GM23338 (cell line): ENCODE data around the gene CRABP1. TPM values are rescaled to one million over a fixed set of nuclear protein-coding genes. Genes with fewer than 3 reads are reported as not detected.

ENCODE experiments used
- ATAC-seq: fragments of 200-7000 bp; cut with Tn5 transposase; 3 replicates; pipeline ENCODE4 v1.9.1; 2020
- DNase-seq: peaks from one replicate; pipeline ENCODE4 v3.0.0-alpha.2; 2015; ENCODE audit warnings: low spot score
- H2AFZ ChIP-seq: fragments of 200-600 bp; sonication (generic); 2 replicates; pipeline ENCODE4 v1.8.0; 2016; ENCODE audit warnings: antibody characterized with exemption, mild to moderate bottlenecking, moderate library complexity
- H3F3A ChIP-seq: fragments of 200-600 bp; sonication (generic); replicated peaks from 2 replicates; pipeline ENCODE4 v1.8.0; 2017; ENCODE audit warnings: antibody characterized with exemption, mixed run types, low read depth
- H3K27ac ChIP-seq: fragments of 200-600 bp; sonication (generic); 2 replicates; pipeline ENCODE4 v1.6.1; 2016; ENCODE audit warnings: low read depth
- H3K27me3 ChIP-seq: fragments of 200-600 bp; sonication (generic); 2 replicates; pipeline ENCODE4 v1.8.0; 2016; ENCODE audit warnings: mild to moderate bottlenecking, mixed run types, moderate library complexity; ENCODE audit not compliant: insufficient read depth
- H3K36me3 ChIP-seq: fragments of 200-600 bp; sonication (generic); 2 replicates; pipeline ENCODE4 v1.8.0; 2016; ENCODE audit warnings: mild to moderate bottlenecking; ENCODE audit not compliant: insufficient read depth
- H3K4me1 ChIP-seq: fragments of 200-600 bp; sonication (generic); 2 replicates; pipeline ENCODE4 v1.8.0; 2016; ENCODE audit warnings: mild to moderate bottlenecking, moderate library complexity; ENCODE audit not compliant: insufficient read depth
- H3K4me2 ChIP-seq: fragments of 200-600 bp; sonication (generic); 2 replicates; pipeline ENCODE4 v1.7.1; 2017; ENCODE audit warnings: mixed run types
- H3K4me3 ChIP-seq: fragments of 200-600 bp; sonication (generic); 2 replicates; pipeline ENCODE4 v1.6.1; 2016; ENCODE audit warnings: mixed run types
- H3K79me2 ChIP-seq: fragments of 200-600 bp; sonication (generic); replicated peaks from 2 replicates; pipeline ENCODE4 v1.8.0; 2017; ENCODE audit warnings: mild to moderate bottlenecking; ENCODE audit not compliant: insufficient read depth
- H3K9me2 ChIP-seq: fragments of 200-600 bp; sonication (generic); 2 replicates; pipeline ENCODE4 v1.8.0; 2017; ENCODE audit not compliant: insufficient read depth
- H4K20me1 ChIP-seq: fragments of 200-600 bp; sonication (generic); replicated peaks from 2 replicates; pipeline ENCODE4 v1.8.0; 2017; ENCODE audit warnings: mild to moderate bottlenecking; ENCODE audit not compliant: insufficient read depth
- H3K27ac Mint-ChIP-seq: 2 replicates; pipeline ENCODE4 v1.8.0; 2020; ENCODE audit warnings: inconsistent platforms, mild to moderate bottlenecking, moderate library complexity, mixed read lengths
- H3K27me3 Mint-ChIP-seq: 3 replicates; pipeline ENCODE4 v1.8.0; 2022; ENCODE audit warnings: low read depth, mild to moderate bottlenecking, moderate library complexity, mixed read lengths, inconsistent platforms; ENCODE audit not compliant: insufficient read depth, poor library complexity
- H3K36me3 Mint-ChIP-seq: 3 replicates; pipeline ENCODE4 v1.8.0; 2021; ENCODE audit warnings: low read depth, mild to moderate bottlenecking, inconsistent platforms, moderate library complexity, mixed read lengths
- H3K4me1 Mint-ChIP-seq: 3 replicates; pipeline ENCODE4 v1.8.0; 2020; ENCODE audit warnings: mild to moderate bottlenecking, inconsistent platforms, mixed read lengths
- H3K4me3 Mint-ChIP-seq: 3 replicates; pipeline ENCODE4 v1.8.0; 2021; ENCODE audit warnings: moderate library complexity, mild to moderate bottlenecking, inconsistent platforms, mixed read lengths
- H3K9me3 Mint-ChIP-seq: 3 replicates; pipeline ENCODE4 v1.8.0; 2020; ENCODE audit warnings: moderate library complexity, mild to moderate bottlenecking, inconsistent platforms, mixed read lengths
- CREB1 ChIP-seq: fragments of 250-450 bp; sonication (Bioruptor Pico); IDR thresholded peaks from 2 replicates; pipeline ENCODE4 v1.5.0; 2020; ENCODE audit warnings: low read depth, mild to moderate bottlenecking, moderate library complexity
- CTCF ChIP-seq, 2 experiments: fragments of 200-600 bp in 1 of 2; sonication (generic) in 1 of 2; conservative IDR thresholded peaks; 2 replicates each; pipeline versions ENCODE4 v1.5.1 to v1.6.1; 2016 to 2017; ENCODE audit warnings: antibody characterized with exemption in 2 of 2, low read depth in 2 of 2, mild to moderate bottlenecking in 2 of 2, moderate library complexity in 1 of 2
- EZH2 ChIP-seq: fragments of 200-600 bp; sonication (generic); IDR thresholded peaks from one replicate; pipeline ENCODE4 v1.8.0; 2017; ENCODE audit warnings: antibody characterized with exemption, mild to moderate bottlenecking, low read depth; ENCODE audit not compliant: unreplicated experiment
- EZH2phosphoT487 ChIP-seq: fragments of 200-600 bp; sonication (generic); IDR thresholded peaks from one replicate; pipeline ENCODE4 v1.8.1; 2018; ENCODE audit warnings: antibody characterized with exemption; ENCODE audit not compliant: unreplicated experiment
- JUNB ChIP-seq: IDR thresholded peaks from one replicate; pipeline ENCODE4 v1.6.1; 2016; ENCODE audit warnings: antibody characterized with exemption; ENCODE audit not compliant: unreplicated experiment
- NANOG ChIP-seq: IDR thresholded peaks from 2 replicates; pipeline ENCODE4 v1.6.1; 2016; ENCODE audit warnings: antibody characterized with exemption, borderline replicate concordance
- POLR2AphosphoS5 ChIP-seq: IDR thresholded peaks from 2 replicates; pipeline ENCODE4 v1.6.1; 2016; ENCODE audit warnings: antibody characterized with exemption, low read depth
- STAT1 ChIP-seq: IDR thresholded peaks from one replicate; pipeline ENCODE4 v1.6.1; 2016; ENCODE audit warnings: antibody characterized with exemption; ENCODE audit not compliant: unreplicated experiment
- ZNF114 ChIP-seq: fragments of 250-450 bp; sonication (Bioruptor Pico); IDR thresholded peaks from 2 replicates; pipeline ENCODE4 v1.5.0; 2020; ENCODE audit warnings: mild to moderate bottlenecking, moderate library complexity
- ZNF331 ChIP-seq: fragments of 250-450 bp; sonication (Bioruptor Pico); IDR thresholded peaks from 2 replicates; pipeline ENCODE4 v1.5.0; 2020; ENCODE audit warnings: low read depth, mild to moderate bottlenecking, moderate library complexity
- polyA plus RNA-seq: library from polyadenylated mRNA; unstranded; fragments of >200 nt; fragmentation: Nextera tagmentation; extraction: Ambion mirVana; gene quantifications from 2 replicates; pipeline ENCODE4 v1.2.1, GENCODE V29; 2016
- total RNA-seq: library from RNA; depleted of rRNA; stranded (reverse); fragments of >200 nt; shearing (Covaris generic); gene quantifications from 2 replicates; pipeline ENCODE4 v1.2.3, GENCODE V29; 2014
- TF ChIP-seq, protein P1 (sequence below): IDR thresholded peaks from one replicate; pipeline ENCODE4 v1.6.1; 2018; ENCODE audit warnings: antibody characterized with exemption; ENCODE audit not compliant: unreplicated experiment

Gene CRABP1
- total and polyA plus RNA-seq, 2 experiments from 2014 or later = 156 to 522 TPM

GRCh38 chr15:78370013-78370412 lies 29.9 kb downstream of the CRABP1 start (continued):
- TF ChIP-seq, protein P1, sequence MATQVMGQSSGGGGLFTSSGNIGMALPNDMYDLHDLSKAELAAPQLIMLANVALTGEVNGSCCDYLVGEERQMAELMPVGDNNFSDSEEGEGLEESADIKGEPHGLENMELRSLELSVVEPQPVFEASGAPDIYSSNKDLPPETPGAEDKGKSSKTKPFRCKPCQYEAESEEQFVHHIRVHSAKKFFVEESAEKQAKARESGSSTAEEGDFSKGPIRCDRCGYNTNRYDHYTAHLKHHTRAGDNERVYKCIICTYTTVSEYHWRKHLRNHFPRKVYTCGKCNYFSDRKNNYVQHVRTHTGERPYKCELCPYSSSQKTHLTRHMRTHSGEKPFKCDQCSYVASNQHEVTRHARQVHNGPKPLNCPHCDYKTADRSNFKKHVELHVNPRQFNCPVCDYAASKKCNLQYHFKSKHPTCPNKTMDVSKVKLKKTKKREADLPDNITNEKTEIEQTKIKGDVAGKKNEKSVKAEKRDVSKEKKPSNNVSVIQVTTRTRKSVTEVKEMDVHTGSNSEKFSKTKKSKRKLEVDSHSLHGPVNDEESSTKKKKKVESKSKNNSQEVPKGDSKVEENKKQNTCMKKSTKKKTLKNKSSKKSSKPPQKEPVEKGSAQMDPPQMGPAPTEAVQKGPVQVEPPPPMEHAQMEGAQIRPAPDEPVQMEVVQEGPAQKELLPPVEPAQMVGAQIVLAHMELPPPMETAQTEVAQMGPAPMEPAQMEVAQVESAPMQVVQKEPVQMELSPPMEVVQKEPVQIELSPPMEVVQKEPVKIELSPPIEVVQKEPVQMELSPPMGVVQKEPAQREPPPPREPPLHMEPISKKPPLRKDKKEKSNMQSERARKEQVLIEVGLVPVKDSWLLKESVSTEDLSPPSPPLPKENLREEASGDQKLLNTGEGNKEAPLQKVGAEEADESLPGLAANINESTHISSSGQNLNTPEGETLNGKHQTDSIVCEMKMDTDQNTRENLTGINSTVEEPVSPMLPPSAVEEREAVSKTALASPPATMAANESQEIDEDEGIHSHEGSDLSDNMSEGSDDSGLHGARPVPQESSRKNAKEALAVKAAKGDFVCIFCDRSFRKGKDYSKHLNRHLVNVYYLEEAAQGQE = no peak
- TF ChIP-seq STAT1 (no peak), POLR2AphosphoS5 (no peak), JUNB (no peak)

GRCh38 chr15:78372880-78373279 lies 32.7 kb downstream of the CRABP1 start:
- H3K9me3 Mint-ChIP-seq = no peaks in the 10 kb centered on the region
- Histone ChIP-seq H3K36me3 (no peaks in the 10 kb centered on the region), H3K4me2 (no peak overlapping the region), H2AFZ (no peak overlapping the region), H3K27me3 (no peaks in the 10 kb centered on the region), H3K9me2 (no peaks in the 10 kb centered on the region), H3K79me2 (no peaks in the 10 kb centered on the region), H3F3A (no peaks in the 10 kb centered on the region), H4K20me1 (no peaks in the 10 kb centered on the region), H3K4me3 (no peak overlapping the region), H3K27ac (no peak overlapping the region), H3K4me1 (no peaks in the 10 kb centered on the region)
- DNase-seq = peak; percentile 41
- no peak for TF ChIP-seq NANOG
- TF ChIP-seq CTCF (conservative IDR thresholded peaks at IDR 0.05; ENCODE audit: low read depth in 2 of 2) = no peak
- peak; percentile 75 for ATAC-seq
- peaks cover 18% of the 10 kb centered on the region for H3K4me1 Mint-ChIP-seq
- no peak overlapping the region for H3K4me3 Mint-ChIP-seq
- H3K36me3 Mint-ChIP-seq = no peaks in the 10 kb centered on the region
- peaks cover 12% of the 10 kb centered on the region for H3K27me3 Mint-ChIP-seq
- no peak overlapping the region for H3K27ac Mint-ChIP-seq

GRCh38 chr15:78374436-78375393 lies 34.6 kb downstream of the CRABP1 start:
- H3K36me3 Mint-ChIP-seq = no peaks in the 10 kb centered on the region
- Histone ChIP-seq H3K36me3 (no peaks in the 10 kb centered on the region), H3K4me2 (no peak overlapping the region), H3K79me2 (no peaks in the 10 kb centered on the region), H3K27ac (no peak overlapping the region), H3K4me3 (no peak overlapping the region), H3F3A (no peaks in the 10 kb centered on the region), H3K4me1 (no peaks in the 10 kb centered on the region), H3K9me2 (no peaks in the 10 kb centered on the region), H3K27me3 (no peaks in the 10 kb centered on the region), H2AFZ (0 out of 2 replicates have a peak overlapping the region, but pooled peaks have one; percentile 43), H4K20me1 (no peaks in the 10 kb centered on the region)
- H3K27me3 Mint-ChIP-seq = peaks cover 6% of the 10 kb centered on the region
- no peak overlapping the region for H3K4me3 Mint-ChIP-seq
- H3K27ac Mint-ChIP-seq = no peak overlapping the region; the same call in 1 of the 2 replicates
- DNase-seq = no peak
- H3K9me3 Mint-ChIP-seq = no peaks in the 10 kb centered on the region
- ATAC-seq = no peak
- peaks cover 12% of the 10 kb centered on the region for H3K4me1 Mint-ChIP-seq
- TF ChIP-seq EZH2 (no peak), EZH2phosphoT487 (no peak), POLR2AphosphoS5 (no peak), NANOG (no peak), CREB1 (CRISPR knock-in tag) (no peak), CTCF (conservative IDR thresholded peaks at IDR 0.05; ENCODE audit: low read depth in 2 of 2) (no peak), STAT1 (no peak), ZNF331 (no peak), ZNF114 (CRISPR knock-in tag) (no peak), JUNB (no peak)
